ENCODE data around the gene GREM2.

DNA sequence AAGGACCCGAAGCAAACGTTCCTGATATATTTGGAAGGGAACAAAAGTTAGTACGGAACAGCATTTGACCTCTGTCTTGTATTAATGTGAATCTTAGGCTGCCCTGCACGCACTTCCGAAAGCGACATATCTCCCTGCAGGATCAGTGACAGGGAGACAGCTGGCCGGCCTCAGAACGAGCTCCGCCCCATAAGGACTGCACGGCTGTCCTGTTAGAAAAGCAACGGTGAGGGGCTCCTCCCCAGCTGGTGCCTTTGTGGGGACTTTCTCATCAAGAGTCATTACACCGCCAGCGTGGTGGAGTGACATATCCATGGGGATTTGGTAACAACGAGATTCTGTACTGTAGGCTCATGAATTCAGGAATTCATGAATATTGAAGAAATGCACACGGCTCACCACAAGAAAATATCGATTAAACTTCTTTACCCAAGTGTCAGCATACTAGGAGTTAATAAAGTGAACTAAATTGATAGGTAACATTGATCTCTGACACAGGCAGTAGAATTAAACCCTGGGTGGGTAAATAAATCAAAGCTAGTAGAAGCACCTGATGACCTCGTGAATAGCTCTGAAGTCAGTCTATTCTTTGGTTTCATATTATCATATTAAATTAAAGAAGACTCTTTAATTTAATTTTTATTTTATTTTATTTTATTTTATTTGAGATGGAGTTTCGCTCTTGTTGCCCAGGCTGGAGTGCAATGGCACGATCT is 8.1 kb upstream of the GREM2 start:
- no peak for TF ChIP-seq JUND (IDR thresholded peaks at IDR 0.05; ENCODE audit: low read depth, low read length)
- no peak for TF ChIP-seq FOXM1 (IDR thresholded peaks at IDR 0.05; ENCODE audit: low read depth, low read length)
- no peak for TF ChIP-seq POLR2A (IDR thresholded peaks at IDR 0.05; ENCODE audit: low read depth, low read length)
- TF ChIP-seq NFYB (IDR thresholded peaks at IDR 0.05; ENCODE audit: insufficient read depth, low read depth, low read length), result no peak
- TF ChIP-seq RUNX3 (IDR thresholded peaks at IDR 0.05; ENCODE audit: low read length), result no peak
- no peak for TF ChIP-seq RELA (IDR thresholded peaks at IDR 0.05; ENCODE audit: borderline replicate concordance, partially characterized antibody)
- TF ChIP-seq, protein P1, sequence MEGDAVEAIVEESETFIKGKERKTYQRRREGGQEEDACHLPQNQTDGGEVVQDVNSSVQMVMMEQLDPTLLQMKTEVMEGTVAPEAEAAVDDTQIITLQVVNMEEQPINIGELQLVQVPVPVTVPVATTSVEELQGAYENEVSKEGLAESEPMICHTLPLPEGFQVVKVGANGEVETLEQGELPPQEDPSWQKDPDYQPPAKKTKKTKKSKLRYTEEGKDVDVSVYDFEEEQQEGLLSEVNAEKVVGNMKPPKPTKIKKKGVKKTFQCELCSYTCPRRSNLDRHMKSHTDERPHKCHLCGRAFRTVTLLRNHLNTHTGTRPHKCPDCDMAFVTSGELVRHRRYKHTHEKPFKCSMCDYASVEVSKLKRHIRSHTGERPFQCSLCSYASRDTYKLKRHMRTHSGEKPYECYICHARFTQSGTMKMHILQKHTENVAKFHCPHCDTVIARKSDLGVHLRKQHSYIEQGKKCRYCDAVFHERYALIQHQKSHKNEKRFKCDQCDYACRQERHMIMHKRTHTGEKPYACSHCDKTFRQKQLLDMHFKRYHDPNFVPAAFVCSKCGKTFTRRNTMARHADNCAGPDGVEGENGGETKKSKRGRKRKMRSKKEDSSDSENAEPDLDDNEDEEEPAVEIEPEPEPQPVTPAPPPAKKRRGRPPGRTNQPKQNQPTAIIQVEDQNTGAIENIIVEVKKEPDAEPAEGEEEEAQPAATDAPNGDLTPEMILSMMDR (IDR thresholded peaks at IDR 0.05 in 2 of 3, conservative IDR thresholded peaks at IDR 0.05 in 1 of 3; ENCODE audit: control insufficient read depth in 2 of 3, extremely low read depth in 1 of 3, insufficient read depth in 1 of 3, low read depth in 3 of 3, low read length in 3 of 3), result no peak
- no peak for TF ChIP-seq POLR2AphosphoS5 (IDR thresholded peaks at IDR 0.05; ENCODE audit: low read length)
- TF ChIP-seq CBX3 (IDR thresholded peaks at IDR 0.05; ENCODE audit: borderline replicate concordance, low read depth), result no peak
- TF ChIP-seq EZH2 (IDR thresholded peaks at IDR 0.05; ENCODE audit: borderline replicate concordance, control insufficient read depth, low read depth, low read length), result no peak
- TF ChIP-seq, protein P2, sequence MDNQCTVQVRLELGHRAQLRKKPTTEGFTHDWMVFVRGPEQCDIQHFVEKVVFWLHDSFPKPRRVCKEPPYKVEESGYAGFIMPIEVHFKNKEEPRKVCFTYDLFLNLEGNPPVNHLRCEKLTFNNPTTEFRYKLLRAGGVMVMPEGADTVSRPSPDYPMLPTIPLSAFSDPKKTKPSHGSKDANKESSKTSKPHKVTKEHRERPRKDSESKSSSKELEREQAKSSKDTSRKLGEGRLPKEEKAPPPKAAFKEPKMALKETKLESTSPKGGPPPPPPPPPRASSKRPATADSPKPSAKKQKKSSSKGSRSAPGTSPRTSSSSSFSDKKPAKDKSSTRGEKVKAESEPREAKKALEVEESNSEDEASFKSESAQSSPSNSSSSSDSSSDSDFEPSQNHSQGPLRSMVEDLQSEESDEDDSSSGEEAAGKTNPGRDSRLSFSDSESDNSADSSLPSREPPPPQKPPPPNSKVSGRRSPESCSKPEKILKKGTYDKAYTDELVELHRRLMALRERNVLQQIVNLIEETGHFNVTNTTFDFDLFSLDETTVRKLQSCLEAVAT (IDR thresholded peaks at IDR 0.05), result no peak
- TF ChIP-seq, protein P3, sequence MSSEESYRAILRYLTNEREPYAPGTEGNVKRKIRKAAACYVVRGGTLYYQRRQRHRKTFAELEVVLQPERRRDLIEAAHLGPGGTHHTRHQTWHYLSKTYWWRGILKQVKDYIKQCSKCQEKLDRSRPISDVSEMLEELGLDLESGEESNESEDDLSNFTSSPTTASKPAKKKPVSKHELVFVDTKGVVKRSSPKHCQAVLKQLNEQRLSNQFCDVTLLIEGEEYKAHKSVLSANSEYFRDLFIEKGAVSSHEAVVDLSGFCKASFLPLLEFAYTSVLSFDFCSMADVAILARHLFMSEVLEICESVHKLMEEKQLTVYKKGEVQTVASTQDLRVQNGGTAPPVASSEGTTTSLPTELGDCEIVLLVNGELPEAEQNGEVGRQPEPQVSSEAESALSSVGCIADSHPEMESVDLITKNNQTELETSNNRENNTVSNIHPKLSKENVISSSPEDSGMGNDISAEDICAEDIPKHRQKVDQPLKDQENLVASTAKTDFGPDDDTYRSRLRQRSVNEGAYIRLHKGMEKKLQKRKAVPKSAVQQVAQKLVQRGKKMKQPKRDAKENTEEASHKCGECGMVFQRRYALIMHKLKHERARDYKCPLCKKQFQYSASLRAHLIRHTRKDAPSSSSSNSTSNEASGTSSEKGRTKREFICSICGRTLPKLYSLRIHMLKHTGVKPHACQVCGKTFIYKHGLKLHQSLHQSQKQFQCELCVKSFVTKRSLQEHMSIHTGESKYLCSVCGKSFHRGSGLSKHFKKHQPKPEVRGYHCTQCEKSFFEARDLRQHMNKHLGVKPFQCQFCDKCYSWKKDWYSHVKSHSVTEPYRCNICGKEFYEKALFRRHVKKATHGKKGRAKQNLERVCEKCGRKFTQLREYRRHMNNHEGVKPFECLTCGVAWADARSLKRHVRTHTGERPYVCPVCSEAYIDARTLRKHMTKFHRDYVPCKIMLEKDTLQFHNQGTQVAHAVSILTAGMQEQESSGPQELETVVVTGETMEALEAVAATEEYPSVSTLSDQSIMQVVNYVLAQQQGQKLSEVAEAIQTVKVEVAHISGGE (CRISPR knock-in tag; IDR thresholded peaks at IDR 0.05), result no peak
- TF ChIP-seq RAD21 (IDR thresholded peaks at IDR 0.05; ENCODE audit: insufficient read depth, low read depth, low read length), result no peak

Data from GM12878 (cell line).